ENCODE data around the gene DDX1. TPM values are rescaled to one million over a fixed set of nuclear protein-coding genes. Genes with fewer than 3 reads are reported as not detected.

DDX1 gene
- total and polyA plus RNA-seq, 9 of the 15 experiments (the other 6 are each of a cell fraction or from before 2014, with no cell fraction given), result 116 to 277 (median 232) TPM

- TF ChIP-seq MGA (IDR thresholded peaks at IDR 0.05), result peak; percentile 62
- no peak for TF ChIP-seq TARDBP (IDR thresholded peaks at IDR 0.05)
- TF ChIP-seq GTF2A2 (tag; IDR thresholded peaks at IDR 0.05), result peak; percentile 72; the same call in 1 of the 2 replicates
- no peak for TF ChIP-seq PYGO2 (tag; IDR thresholded peaks at IDR 0.05)
- no peak for TF ChIP-seq ERF (CRISPR knock-in tag; IDR thresholded peaks at IDR 0.05)
- TF ChIP-seq L3MBTL2 (IDR thresholded peaks at IDR 0.05), result peak; percentile 75
- no peak for TF ChIP-seq FOXA1 (IDR thresholded peaks at IDR 0.05; ENCODE audit: borderline replicate concordance)
- TF ChIP-seq KHSRP (IDR thresholded peaks at IDR 0.05), result no peak
- TF ChIP-seq PTBP1 (IDR thresholded peaks at IDR 0.05; ENCODE audit: low read depth, low read length), result no peak
- TF ChIP-seq SMAD1 (IDR thresholded peaks at IDR 0.05; ENCODE audit: low read depth, low read length, partially characterized antibody), result no peak
- no peak for TF ChIP-seq ELK1 (CRISPR knock-in tag; IDR thresholded peaks at IDR 0.05)
- no peak for TF ChIP-seq ZFP30 (CRISPR knock-in tag; IDR thresholded peaks at IDR 0.05; ENCODE audit: borderline replicate concordance)
- TF ChIP-seq ZNF23 (CRISPR knock-in tag; IDR thresholded peaks at IDR 0.05), result no peak
- TF ChIP-seq ZNF165 (CRISPR knock-in tag; IDR thresholded peaks at IDR 0.05; ENCODE audit: borderline replicate concordance), result no peak
- no peak for TF ChIP-seq SUPT5H (IDR thresholded peaks at IDR 0.05)
- TF ChIP-seq ZNF444 (CRISPR knock-in tag; IDR thresholded peaks at IDR 0.05), result no peak
- TF ChIP-seq ZNF511 (CRISPR knock-in tag; IDR thresholded peaks at IDR 0.05), result no peak
These were observed 28.2 kb upstream of the DDX1 start (continued) for GRCh38 chr2:15563227-15564100.

Data from K562 (cell line).